ENCODE data around the gene ANXA4.
"Not testable (repeated sequence)": the region's sequence is repeated elsewhere in the genome, so short reads cannot be mapped to it uniquely, and the experiment has no call there.

Gene ANXA4

DNA sequence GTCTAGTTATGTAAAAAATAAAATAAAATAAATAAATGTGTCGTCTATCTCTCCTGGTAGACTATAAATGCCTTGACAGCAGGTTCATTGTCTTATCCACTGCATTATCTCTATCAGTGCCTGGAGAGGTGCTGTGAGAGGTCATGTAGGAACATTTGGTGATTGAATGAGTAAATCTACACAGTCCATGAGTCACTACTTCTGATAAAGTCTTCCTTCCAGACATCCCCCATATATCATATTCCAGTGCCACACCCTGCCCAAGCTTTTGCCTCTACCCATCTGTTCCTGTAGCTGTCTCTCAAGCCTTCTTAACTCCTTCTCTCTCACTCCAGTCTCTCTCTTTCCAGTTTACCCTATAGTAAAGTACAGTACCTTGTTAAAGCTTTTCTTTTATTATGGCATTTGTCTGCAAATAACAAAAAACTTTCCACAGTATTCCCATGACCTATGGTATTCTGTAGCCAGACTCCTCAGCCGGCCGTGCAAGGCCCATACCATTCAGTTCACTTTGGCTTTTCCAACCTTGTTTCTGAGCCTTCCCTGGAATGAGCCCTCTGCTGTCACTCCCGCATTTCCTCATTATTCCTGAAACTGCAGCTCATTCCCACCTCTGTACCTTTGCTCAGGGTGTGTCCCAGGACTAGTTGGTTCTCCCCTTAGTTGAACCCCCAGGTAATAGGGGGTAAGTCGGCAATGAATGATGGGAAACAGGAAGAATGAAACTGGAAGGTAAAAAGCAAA lies 37.5 kb downstream of the ANXA4 start:
- DNase-seq (ENCODE audit: low spot score) = no peak

GRCh38 chr2:69780921-69781320 lies 39.0 kb downstream of the ANXA4 start:
- DNase-seq (ENCODE audit: low spot score) = no peak

GRCh38 chr2:69781321-69782248 lies 39.7 kb downstream of the ANXA4 start:
- no peak for DNase-seq (ENCODE audit: low spot score)

- no peak for DNase-seq (ENCODE audit: low spot score)
These were observed 42.3 kb downstream of the ANXA4 start for GRCh38 chr2:69784228-69784627.

- DNase-seq (ENCODE audit: low spot score) = no peak
These were observed 43.4 kb downstream of the ANXA4 start for GRCh38 chr2:69785358-69785757.

DNA sequence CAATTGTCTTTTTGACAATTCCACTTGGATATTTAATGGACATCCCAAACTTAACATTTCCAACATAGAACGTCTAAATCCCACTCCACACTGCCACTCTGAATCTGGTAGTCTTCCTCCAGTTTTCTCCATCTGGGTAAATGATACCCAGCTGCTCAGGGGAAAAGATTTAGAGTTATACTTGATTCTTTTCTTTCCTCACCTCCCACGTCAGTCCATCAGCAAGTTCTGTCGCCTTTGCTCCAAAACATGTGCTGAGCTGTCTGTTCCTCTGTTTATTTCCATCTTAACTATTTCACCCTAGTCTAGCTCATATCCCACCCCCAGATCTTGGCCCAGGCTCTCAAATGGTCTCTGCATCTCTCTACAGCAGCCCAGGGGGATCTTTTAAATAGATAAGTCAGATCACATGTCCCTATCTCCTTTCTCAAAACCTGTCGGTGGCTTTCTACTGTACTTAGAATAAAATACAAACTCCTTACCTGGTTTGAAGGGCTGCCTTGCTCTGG lies 44.2 kb downstream of the ANXA4 start:
- no peak for DNase-seq (ENCODE audit: low spot score)

- DNase-seq (ENCODE audit: low spot score) = no peak
These were observed 47.3 kb downstream of the ANXA4 start for GRCh38 chr2:69789175-69789721.

DNA sequence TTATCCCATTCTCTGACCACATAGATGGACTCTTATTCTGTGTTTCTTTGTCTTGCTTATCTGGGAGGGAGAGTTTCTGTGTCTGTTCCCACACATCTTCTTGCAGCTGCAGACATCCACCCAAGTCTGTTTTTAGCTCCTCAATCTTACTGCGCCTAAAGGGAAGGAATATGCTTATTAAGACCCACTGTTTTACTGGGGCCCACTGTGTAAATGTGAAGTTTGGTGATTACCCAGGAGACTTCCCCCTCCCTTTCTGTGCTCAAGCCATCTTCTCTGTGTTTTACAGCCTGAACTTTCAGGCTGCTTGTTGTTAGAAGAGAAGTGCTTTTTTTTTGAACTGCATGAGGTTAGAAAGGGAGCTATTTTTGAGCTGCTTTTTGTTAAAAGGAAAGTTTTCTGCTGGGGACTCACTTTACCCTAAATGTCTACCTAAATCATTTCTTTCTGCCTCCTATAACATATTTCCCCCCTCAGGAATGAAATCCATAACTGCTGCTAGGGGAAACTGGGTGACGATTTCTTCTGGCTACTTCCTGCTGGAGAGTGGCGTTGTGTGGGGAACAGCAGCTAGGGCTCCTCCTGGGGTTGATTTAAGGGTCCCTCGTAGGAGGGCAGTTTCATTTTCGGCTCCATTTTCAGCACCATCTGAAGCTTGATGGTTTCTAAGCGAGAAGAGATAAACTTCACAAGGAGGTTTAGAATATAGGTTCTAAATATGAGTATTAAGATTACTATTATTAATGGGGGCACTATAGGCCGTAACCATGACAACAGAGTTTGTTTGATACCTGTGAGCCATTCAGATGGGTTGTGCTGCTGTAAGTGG lies 48.1 kb downstream of the ANXA4 start:
- peak; percentile 47 for DNase-seq (ENCODE audit: low spot score)

DNA sequence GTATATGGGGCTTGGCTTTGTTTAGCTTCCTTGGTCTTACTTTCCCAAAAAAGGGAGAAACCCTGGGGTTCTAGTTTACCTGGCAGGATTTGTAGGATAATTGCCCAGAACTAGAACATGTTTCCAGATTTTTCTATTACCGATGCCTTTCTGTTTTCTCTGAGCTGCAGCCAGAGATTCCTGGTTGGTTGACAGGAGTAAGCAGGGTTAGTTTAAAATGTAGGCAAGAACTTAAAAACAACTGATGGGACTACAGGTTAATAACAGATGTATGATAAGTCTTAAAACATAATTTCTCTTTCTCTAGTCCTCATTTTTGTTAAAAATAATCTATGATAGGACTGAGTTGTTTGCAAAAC lies 48.6 kb downstream of the ANXA4 start:
- DNase-seq (ENCODE audit: low spot score) = peak; percentile 4

- DNase-seq (ENCODE audit: low spot score) = no peak
These were observed 49.1 kb downstream of the ANXA4 start for GRCh38 chr2:69791045-69791444.

- DNase-seq (ENCODE audit: low spot score) = no peak
These were observed 54.2 kb downstream of the ANXA4 start for GRCh38 chr2:69796174-69796573.

DNA sequence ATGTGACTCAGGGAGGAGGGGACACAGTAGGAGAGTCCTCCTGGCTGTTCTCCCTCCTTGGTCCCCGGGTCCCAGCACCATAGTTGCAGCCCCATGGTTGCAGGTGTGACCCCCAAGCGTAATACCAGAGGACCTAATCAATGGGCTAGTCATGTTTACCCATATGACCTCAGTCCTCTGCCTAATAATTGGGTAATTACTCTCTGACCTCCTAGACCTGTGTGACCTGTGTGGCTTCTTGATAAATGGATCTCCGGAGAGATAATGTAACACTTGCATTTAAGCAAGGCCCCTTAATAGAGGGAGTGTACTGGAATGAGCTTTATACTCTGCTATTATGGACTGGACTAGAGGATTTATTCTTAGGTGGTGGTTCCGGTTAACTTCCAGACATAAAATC lies 55.3 kb downstream of the ANXA4 start:
- no peak for DNase-seq (ENCODE audit: low spot score)

DNA sequence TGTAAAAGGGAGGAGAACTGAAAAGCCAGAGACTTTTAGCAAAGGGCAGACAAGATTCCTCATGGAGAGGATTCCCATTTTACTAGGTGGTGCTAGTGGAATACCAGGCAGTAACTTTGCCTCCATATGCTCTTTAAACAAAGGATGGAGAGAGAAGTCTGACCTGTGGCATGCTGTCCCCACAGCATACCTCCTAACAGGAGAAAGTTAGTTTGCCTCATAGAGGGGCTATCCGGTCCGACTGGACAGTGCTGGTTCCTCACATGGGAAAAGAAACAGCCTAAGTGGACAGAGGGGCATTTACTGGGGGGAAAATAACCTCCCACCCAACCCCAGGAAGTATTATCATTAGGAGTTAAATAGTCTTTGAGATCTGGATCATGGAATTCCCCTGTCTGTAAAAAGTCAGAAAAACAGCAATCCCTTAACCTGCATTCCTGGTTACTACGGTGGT lies 55.9 kb downstream of the ANXA4 start:
- no peak for DNase-seq (ENCODE audit: low spot score)

DNA sequence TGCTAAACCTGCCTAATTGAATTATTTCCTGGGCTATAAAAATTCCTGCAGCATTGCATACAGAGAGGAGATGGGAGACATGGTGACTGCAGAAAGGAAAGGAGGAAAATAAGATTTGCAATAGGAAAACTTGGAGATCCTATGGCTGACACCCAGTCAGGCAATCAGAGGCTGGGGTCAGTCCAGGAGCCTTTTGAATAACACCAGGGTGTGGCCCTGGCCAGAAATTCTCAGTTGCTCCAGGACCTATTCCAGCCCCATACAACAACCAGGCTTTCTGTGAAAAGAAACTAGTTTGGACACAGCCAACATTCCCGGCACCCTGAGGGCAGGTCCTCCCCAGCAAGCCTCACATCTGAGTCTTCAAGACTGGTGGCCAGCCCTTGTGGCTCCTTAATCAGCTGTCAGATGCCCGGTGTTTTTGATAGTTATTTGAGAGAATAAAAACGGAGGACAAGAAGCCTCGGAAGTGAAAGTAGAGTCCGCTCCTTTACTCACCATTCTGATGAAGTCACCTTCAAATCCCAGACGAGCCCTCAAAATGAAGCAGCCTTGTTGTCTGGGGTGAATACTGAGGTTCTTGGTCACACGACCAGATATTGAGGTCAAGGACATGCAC lies 56.5 kb downstream of the ANXA4 start:
- DNase-seq (ENCODE audit: low spot score) = no peak

DNA sequence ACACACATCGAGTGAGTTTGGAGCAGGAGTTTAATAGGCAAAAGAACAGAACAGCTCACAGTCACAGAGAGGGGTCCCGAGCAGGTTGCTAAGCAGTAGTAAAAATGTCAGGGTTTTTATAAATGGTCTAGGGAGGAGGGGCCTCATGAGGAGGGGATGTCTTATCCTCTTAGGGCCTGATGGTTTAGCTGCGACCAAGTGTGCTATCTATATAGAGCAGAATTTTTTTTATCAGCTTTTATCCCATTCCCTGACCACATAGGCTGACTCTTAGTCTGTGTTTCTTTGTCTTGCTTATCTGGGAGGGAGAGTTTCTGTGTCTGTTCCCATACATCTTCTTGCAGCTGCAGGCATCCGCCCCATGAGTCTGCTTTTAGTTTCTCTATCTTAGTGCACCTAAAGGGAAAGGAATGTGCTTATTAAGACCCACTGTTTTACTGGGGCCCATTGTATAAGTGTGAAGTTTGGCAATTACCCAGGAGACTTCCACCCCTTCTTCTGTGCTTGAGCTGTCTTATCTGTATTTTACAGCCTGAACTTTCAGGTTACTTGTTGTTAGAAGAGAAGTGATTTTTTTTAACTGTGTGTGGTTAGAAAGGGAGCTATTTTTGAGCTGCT lies 57.1 kb downstream of the ANXA4 start:
- no peak for DNase-seq (ENCODE audit: low spot score)

DNA sequence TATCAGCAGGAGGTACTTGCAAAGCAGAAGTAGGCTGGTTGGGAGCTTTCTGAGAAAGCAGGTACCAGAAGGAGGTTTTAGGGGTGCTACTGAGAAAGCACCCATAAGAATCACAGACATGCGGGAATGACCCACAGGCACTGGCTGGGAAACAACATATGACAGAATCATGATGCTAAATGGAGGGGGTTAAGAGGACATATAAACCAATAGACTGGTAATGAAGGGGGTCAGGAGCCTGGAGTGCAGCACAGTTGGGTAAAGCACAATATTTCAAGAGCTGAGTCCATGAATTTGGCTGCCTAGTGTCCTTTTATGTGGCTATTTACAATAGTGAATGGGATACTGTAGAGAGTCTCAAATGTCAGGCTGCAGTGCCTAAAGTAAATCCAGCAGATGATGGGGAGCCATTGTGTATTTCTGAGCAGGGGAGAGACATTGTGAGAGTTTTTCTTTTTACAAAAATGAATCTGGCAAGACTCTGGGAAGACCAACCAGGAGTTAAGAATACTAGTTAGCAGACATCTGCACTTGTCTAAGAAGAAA lies 59.9 kb downstream of the ANXA4 start:
- DNase-seq (ENCODE audit: low spot score) = peak; percentile 34

- DNase-seq (ENCODE audit: low spot score) = not testable (repeated sequence)
These were observed 60.9 kb downstream of the ANXA4 start for GRCh38 chr2:69802781-69803367.

DNA sequence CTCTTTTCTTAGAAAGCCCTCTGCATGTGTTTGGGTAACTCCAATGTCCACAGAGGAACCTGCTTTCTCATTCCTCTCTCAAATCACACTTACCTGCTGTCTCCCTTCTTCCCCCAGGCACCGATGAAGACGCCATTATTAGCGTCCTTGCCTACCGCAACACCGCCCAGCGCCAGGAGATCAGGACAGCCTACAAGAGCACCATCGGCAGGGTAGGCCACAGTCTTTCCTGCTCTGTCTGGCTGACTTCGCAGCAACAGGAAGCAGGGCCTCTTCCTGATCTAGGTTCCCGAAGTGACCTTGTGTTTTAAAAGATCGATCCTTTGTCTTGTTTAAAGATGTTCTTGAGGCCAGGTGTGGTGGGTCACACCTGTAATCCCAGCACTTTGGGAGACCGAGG lies 62.5 kb downstream of the ANXA4 start:
- no peak for DNase-seq (ENCODE audit: low spot score)

- DNase-seq (ENCODE audit: low spot score) = no peak
These were observed 64.0 kb downstream of the ANXA4 start for GRCh38 chr2:69805887-69806286.

Measured in pons (tissue), 1 donor.